Coronary artery (tissue), 2 donors: ENCODE results near the gene IL1R1.

Experiments
- DNase-seq: peaks from one replicate; pipeline ENCODE4 v3.0.0-alpha.2; 2017; ENCODE audit warnings: low spot score
- H3K27ac ChIP-seq, 2 donors: fragments of 200-600 bp; sonication (generic); one replicate each; pipeline ENCODE4 v1.5.1; 2016 to 2019
- H3K4me3 ChIP-seq: fragments of 200-600 bp; sonication (generic); 2 replicates; pipeline ENCODE4 v1.5.1; 2016; ENCODE audit warnings: mild to moderate bottlenecking, moderate library complexity
- TF ChIP-seq, protein P1 (sequence below): fragments of 200-600 bp; sonication (generic); IDR thresholded peaks from one replicate; pipeline ENCODE4 v1.5.1; 2019; ENCODE audit warnings: antibody characterized with exemption

Gene IL1R1

DNA sequence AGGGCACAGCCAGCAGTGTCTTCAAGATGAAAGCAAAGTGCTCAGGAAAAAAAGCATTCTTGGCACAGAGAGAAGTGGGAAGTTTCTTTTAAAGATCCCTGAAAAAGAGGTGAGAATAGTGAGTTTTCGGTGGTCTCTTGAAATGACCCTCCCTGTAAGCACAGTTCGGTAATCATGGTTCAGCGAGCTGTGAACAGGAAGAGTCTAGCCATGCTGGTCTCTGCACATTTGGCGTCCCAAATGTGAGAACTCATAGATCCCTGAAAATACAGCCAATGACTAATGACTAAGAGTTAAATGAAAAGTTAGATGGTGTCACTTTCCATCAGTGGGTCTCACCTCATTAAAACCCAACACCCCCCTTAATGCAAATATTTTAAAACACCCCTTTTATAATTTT, 3.4 kb downstream of the IL1R1 start:
- H3K27ac ChIP-seq = no peak overlapping the region
- TF ChIP-seq, protein P1, sequence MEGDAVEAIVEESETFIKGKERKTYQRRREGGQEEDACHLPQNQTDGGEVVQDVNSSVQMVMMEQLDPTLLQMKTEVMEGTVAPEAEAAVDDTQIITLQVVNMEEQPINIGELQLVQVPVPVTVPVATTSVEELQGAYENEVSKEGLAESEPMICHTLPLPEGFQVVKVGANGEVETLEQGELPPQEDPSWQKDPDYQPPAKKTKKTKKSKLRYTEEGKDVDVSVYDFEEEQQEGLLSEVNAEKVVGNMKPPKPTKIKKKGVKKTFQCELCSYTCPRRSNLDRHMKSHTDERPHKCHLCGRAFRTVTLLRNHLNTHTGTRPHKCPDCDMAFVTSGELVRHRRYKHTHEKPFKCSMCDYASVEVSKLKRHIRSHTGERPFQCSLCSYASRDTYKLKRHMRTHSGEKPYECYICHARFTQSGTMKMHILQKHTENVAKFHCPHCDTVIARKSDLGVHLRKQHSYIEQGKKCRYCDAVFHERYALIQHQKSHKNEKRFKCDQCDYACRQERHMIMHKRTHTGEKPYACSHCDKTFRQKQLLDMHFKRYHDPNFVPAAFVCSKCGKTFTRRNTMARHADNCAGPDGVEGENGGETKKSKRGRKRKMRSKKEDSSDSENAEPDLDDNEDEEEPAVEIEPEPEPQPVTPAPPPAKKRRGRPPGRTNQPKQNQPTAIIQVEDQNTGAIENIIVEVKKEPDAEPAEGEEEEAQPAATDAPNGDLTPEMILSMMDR = no peak
- peak overlapping the region; percentile 93 for H3K4me3 ChIP-seq
- no peak for DNase-seq

DNA sequence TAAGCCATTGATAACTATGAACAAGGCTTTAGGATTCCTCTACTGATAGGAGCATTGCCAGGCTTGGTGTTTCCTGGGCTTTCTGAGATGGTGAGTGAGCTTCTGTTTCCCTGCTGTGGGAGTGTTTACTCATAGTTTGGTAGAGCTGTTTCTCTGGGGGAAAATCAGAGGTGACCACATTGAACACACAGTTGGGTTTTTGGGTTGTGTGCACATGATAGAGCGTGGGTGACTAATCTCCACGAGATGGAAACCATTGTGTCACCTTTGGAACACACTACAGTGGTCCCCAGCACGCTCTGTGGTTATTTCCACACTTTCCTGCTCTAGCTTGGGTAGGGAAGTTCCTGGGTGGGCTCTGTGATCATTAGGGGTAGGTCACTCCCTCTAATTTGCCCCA, 5.4 kb downstream of the IL1R1 start:
- no peak for DNase-seq
- H3K4me3 ChIP-seq = peak overlapping the region; percentile 3
- H3K27ac ChIP-seq = peak overlapping the region in 1 of 2 donors; percentile 35

DNA sequence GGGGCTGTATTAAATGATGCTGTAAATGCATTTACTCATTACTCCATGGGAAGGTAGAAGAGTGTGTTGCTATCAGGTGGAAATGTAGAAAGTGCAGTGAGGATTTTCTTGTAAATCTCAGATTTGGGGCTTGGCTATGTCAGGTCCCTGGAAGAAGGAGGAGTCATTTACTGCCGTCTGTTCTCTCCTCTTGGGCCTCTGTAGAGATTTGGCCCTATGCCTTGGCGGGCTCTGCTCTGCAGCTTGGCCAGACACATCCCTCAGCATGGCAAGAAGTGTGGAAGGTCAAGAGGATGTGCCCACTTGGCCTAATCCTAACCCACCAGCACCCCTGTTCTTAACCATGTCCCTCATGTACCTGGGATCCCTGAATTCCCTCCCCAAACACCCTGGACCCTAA, 6.7 kb downstream of the IL1R1 start:
- DNase-seq = no peak
- Histone ChIP-seq H3K27ac (no peak overlapping the region), H3K4me3 (no peak overlapping the region)
- TF ChIP-seq, protein P1 = no peak

More for the DNA sequence above, 5.4 kb downstream of the IL1R1 start:
- TF ChIP-seq, protein P1 = no peak

- TF ChIP-seq, protein P1 = no peak
- no peak overlapping the region for H3K4me3 ChIP-seq
- DNase-seq = no peak
- H3K27ac ChIP-seq = no peak overlapping the region
Measured at GRCh38 chr2:102149644-102150455, 7.3 kb downstream of the IL1R1 start.

- Histone ChIP-seq H3K4me3 (no peak overlapping the region), H3K27ac (peak overlapping the region in 1 of 2 donors; percentile 79)
- DNase-seq = no peak
- TF ChIP-seq, protein P1 = no peak
Measured at GRCh38 chr2:102154364-102154763, 11.8 kb downstream of the IL1R1 start.

- no peak for DNase-seq
- Histone ChIP-seq H3K27ac (peak overlapping the region; percentile 35 to 79), H3K4me3 (peak overlapping the region; percentile 8)
- TF ChIP-seq, protein P1 = no peak
Measured at GRCh38 chr2:102154946-102155702, 12.6 kb downstream of the IL1R1 start.
